H1 (cell line): Measurements from ENCODE around the gene ADCY6. TPM values are rescaled to one million over a fixed set of nuclear protein-coding genes. Genes with fewer than 3 reads are reported as not detected.

Experiments used
- CTCF ChIA-PET: fragments of 300-600 bp; sonication (Branson Sonifier 250); formaldehyde crosslinking; loops from one replicate; lab custom pipeline; 2021; ENCODE audit not compliant: partially characterized antibody; lab: Charles Lee
- POLR2A ChIA-PET: fragments of 300-600 bp; sonication (Branson Sonifier 250); formaldehyde crosslinking; loops from one replicate; lab custom pipeline; 2021; ENCODE audit warnings: inconsistent platforms; ENCODE audit not compliant: partially characterized antibody; lab: Charles Lee
- DNase-seq, 2 experiments: peaks; one replicate each; pipeline versions ENCODE4 v3.0.0 to v3.0.0-alpha.2; 2010 to 2022; ENCODE audit warnings: low spot score in 2 of 2, low read depth in 1 of 2, mixed read lengths in 1 of 2
- FAIRE-seq: peaks from 2 replicates; lab custom pipeline; 2011; peaks lifted over from hg19 to GRCh38; lab: Jason Lieb, UNC
- H2AFZ ChIP-seq: 2 replicates; pipeline ENCODE4 v1.8.1; 2012; ENCODE audit warnings: low read length, inconsistent platforms
- H2AK5ac ChIP-seq: 2 replicates; pipeline ENCODE4 v1.6.1; 2013; ENCODE audit warnings: low read depth, low read length
- H2BK120ac ChIP-seq: replicated peaks from 2 replicates; pipeline ENCODE3; 2013; ENCODE audit warnings: low read depth, low read length, inconsistent platforms
- H2BK12ac ChIP-seq: 2 replicates; pipeline ENCODE4 v1.6.1; 2013; ENCODE audit warnings: low read depth, low read length
- H2BK15ac ChIP-seq: 2 replicates; pipeline ENCODE4 v1.6.1; 2013; ENCODE audit warnings: low read length
- H2BK20ac ChIP-seq: 2 replicates; pipeline ENCODE4 v1.6.1; 2013; ENCODE audit warnings: low read length
- H2BK5ac ChIP-seq: 2 replicates; pipeline ENCODE4 v1.6.1; 2013; ENCODE audit warnings: low read depth, low read length
- H3K14ac ChIP-seq: 2 replicates; pipeline ENCODE4 v1.6.1; 2013; ENCODE audit warnings: inconsistent platforms; ENCODE audit not compliant: insufficient read length
- H3K18ac ChIP-seq: 2 replicates; pipeline ENCODE4 v1.6.1; 2013; ENCODE audit warnings: low read length; ENCODE audit errors: extremely low read depth
- H3K23ac ChIP-seq: 2 replicates; pipeline ENCODE4 v1.6.1; 2013; ENCODE audit warnings: inconsistent platforms; ENCODE audit not compliant: insufficient read length
- H3K23me2 ChIP-seq: 2 replicates; pipeline ENCODE4 v1.6.1; 2013; ENCODE audit warnings: low read depth, low read length
- H3K27ac ChIP-seq: 2 replicates; pipeline ENCODE4 v1.6.1; 2011; ENCODE audit warnings: low read depth, low read length, inconsistent platforms
- H3K27me3 ChIP-seq, 4 experiments: replicated peaks in 1 of 4; 1 replicate in 1 of 4; 2 replicates in 3 of 4; pipeline versions ENCODE4 v1.6.1 to v1.8.1; 2011 to 2013; ENCODE audit warnings: low read length in 3 of 4, mild to moderate bottlenecking in 3 of 4, inconsistent platforms in 2 of 4, mixed read lengths in 2 of 4, moderate library complexity in 1 of 4; ENCODE audit not compliant: control insufficient read depth in 3 of 4, insufficient read depth in 3 of 4; ENCODE audit errors: extremely low read depth in 1 of 4
- H3K36me3 ChIP-seq, 4 experiments: 2 replicates each; pipeline versions ENCODE4 v1.6.1 to v1.8.1; 2011 to 2013; ENCODE audit warnings: mild to moderate bottlenecking in 4 of 4, low read length in 3 of 4, moderate library complexity in 2 of 4, control low read depth in 1 of 4, inconsistent platforms in 1 of 4; ENCODE audit not compliant: insufficient read depth in 4 of 4, control insufficient read depth in 2 of 4
- H3K4ac ChIP-seq: replicated peaks from 2 replicates; pipeline ENCODE3; 2013; ENCODE audit warnings: low read length, low read depth, mixed read lengths, inconsistent platforms; ENCODE audit not compliant: insufficient read length
- H3K4me1 ChIP-seq, 4 experiments: replicated peaks in 1 of 4; 1 replicate in 1 of 4; 2 replicates in 3 of 4; pipeline versions ENCODE4 v1.6.1 to v1.8.1; 2011 to 2013; ENCODE audit warnings: low read length in 3 of 4, inconsistent platforms in 2 of 4, mixed read lengths in 1 of 4; ENCODE audit not compliant: insufficient read depth in 4 of 4, control insufficient read depth in 3 of 4
- H3K4me2 ChIP-seq, 2 experiments: 2 replicates each; pipeline versions ENCODE4 v1.6.1 to v1.8.1; 2011 to 2013; ENCODE audit warnings: low read depth in 2 of 2, low read length in 2 of 2, control low read depth in 1 of 2, inconsistent platforms in 1 of 2, mild to moderate bottlenecking in 1 of 2; ENCODE audit not compliant: insufficient read depth in 1 of 2
- H3K4me3 ChIP-seq, 4 experiments: fragments of 200-600, 300-600 bp in 1 of 4; sonication (generic), shearing (Covaris generic), sonication (Bioruptor Twin) in 1 of 4; 2 replicates each; pipeline versions ENCODE4 v1.5.1 to v1.8.1; 2011 to 2016; ENCODE audit warnings: low read length in 4 of 4, low read depth in 3 of 4, control low read depth in 2 of 4, inconsistent platforms in 2 of 4, mild to moderate bottlenecking in 2 of 4, mixed read lengths in 1 of 4, moderate library complexity in 1 of 4; ENCODE audit not compliant: insufficient read depth in 2 of 4; ENCODE audit errors: extremely low read depth in 1 of 4
- H3K56ac ChIP-seq: replicated peaks from 2 replicates; pipeline ENCODE3; 2013; ENCODE audit warnings: low read depth, mild to moderate bottlenecking, mixed read lengths, low read length, inconsistent platforms; ENCODE audit not compliant: insufficient read length
- H3K79me1 ChIP-seq: 2 replicates; pipeline ENCODE4 v1.6.1; 2013; ENCODE audit warnings: low read depth, low read length, control low read depth
- H3K79me2 ChIP-seq, 2 experiments: 2 replicates each; pipeline versions ENCODE4 v1.6.1 to v1.8.1; 2012 to 2013; ENCODE audit warnings: low read length in 2 of 2, mild to moderate bottlenecking in 2 of 2, inconsistent platforms in 1 of 2; ENCODE audit not compliant: insufficient read depth in 2 of 2, control insufficient read depth in 1 of 2
- H3K9ac ChIP-seq, 4 experiments: replicated peaks in 1 of 4; 1 replicate in 1 of 4; 2 replicates in 3 of 4; pipeline versions ENCODE4 v1.6.1 to v1.8.1; 2011 to 2013; ENCODE audit warnings: low read depth in 3 of 4, low read length in 3 of 4, control low read depth in 2 of 4, mild to moderate bottlenecking in 2 of 4, moderate library complexity in 2 of 4, inconsistent platforms in 1 of 4; ENCODE audit errors: extremely low read depth in 1 of 4
- H3K9me3 ChIP-seq, 2 experiments: 2 replicates each; pipeline versions ENCODE4 v1.6.1 to v1.8.1; 2012 to 2013; ENCODE audit warnings: mild to moderate bottlenecking in 2 of 2, moderate library complexity in 2 of 2, control low read depth in 1 of 2, inconsistent platforms in 1 of 2, low read depth in 1 of 2, low read length in 1 of 2, mixed read lengths in 1 of 2; ENCODE audit not compliant: insufficient read depth in 2 of 2
- H4K20me1 ChIP-seq, 2 experiments: replicated peaks in 1 of 2; 2 replicates each; pipeline versions ENCODE3 to v1.8.1; 2011 to 2013; ENCODE audit warnings: inconsistent platforms in 2 of 2, low read length in 2 of 2, mild to moderate bottlenecking in 1 of 2; ENCODE audit not compliant: insufficient read depth in 2 of 2, control insufficient read depth in 1 of 2
- H4K5ac ChIP-seq: 2 replicates; pipeline ENCODE4 v1.6.1; 2013; ENCODE audit warnings: low read length, low read depth, mixed read lengths, inconsistent platforms; ENCODE audit not compliant: insufficient read length
- H4K8ac ChIP-seq: 2 replicates; pipeline ENCODE4 v1.8.0; 2013; ENCODE audit warnings: mild to moderate bottlenecking, moderate library complexity, low read length, inconsistent platforms; ENCODE audit not compliant: insufficient read depth; ENCODE audit errors: extremely low read depth
- H4K91ac ChIP-seq: replicated peaks from 2 replicates; pipeline ENCODE3; 2013; ENCODE audit warnings: low read length, mixed read lengths, inconsistent platforms; ENCODE audit not compliant: insufficient read length
- E2F6 ChIP-seq: IDR thresholded peaks from 2 replicates; pipeline ENCODE4 v1.6.1; 2012; ENCODE audit warnings: inconsistent platforms
- EGR1 ChIP-seq: IDR thresholded peaks from 2 replicates; pipeline ENCODE4 v1.6.1; 2011; ENCODE audit warnings: low read depth, low read length, borderline replicate concordance
- EZH2 ChIP-seq: fragments of 200-600 bp; sonication (generic); IDR thresholded peaks from 2 replicates; pipeline ENCODE4 v1.7.1; 2012; ENCODE audit warnings: low read depth, mild to moderate bottlenecking, moderate library complexity, low read length, inconsistent platforms; ENCODE audit not compliant: severe bottlenecking
- HDAC2 ChIP-seq, 2 experiments: fragments of 300-600 bp in 1 of 2; sonication (generic) in 1 of 2; IDR thresholded peaks; 2 replicates each; pipeline ENCODE4 v1.6.1; 2011 to 2012; ENCODE audit warnings: low read depth in 2 of 2, low read length in 2 of 2, mild to moderate bottlenecking in 2 of 2, moderate library complexity in 2 of 2, borderline replicate concordance in 1 of 2, inconsistent platforms in 1 of 2
- JUND ChIP-seq: IDR thresholded peaks from 2 replicates; pipeline ENCODE4 v1.6.1; 2011; ENCODE audit warnings: mild to moderate bottlenecking, improper control_type of control experiment, low read length
- RAD21 ChIP-seq, 2 experiments: IDR thresholded peaks in 1 of 2; conservative IDR thresholded peaks in 1 of 2; 2 replicates each; pipeline ENCODE4 v1.6.1; 2011; ENCODE audit warnings: low read depth in 2 of 2, low read length in 2 of 2, improper control_type of control experiment in 1 of 2, inconsistent platforms in 1 of 2, mild to moderate bottlenecking in 1 of 2, moderate library complexity in 1 of 2
- RXRA ChIP-seq: IDR thresholded peaks from 2 replicates; pipeline ENCODE4 v1.6.1; 2011; ENCODE audit warnings: low read depth, mild to moderate bottlenecking, low read length, moderate library complexity; ENCODE audit not compliant: insufficient read depth
- TEAD4 ChIP-seq: IDR thresholded peaks from 2 replicates; pipeline ENCODE4 v1.6.1; 2012; ENCODE audit warnings: low read depth, low read length, inconsistent platforms, mixed read lengths
- WGBS, 2 experiments: shearing (Covaris generic) in 1 of 2; methylation state at CpG; one replicate each; pipeline versions ENCODE4 v1.1.6 to v1.1.7; 2013 to 2015; ENCODE audit warnings: low lambda C conversion rate in 2 of 2, mixed read lengths in 2 of 2, inconsistent platforms in 1 of 2, low coverage in 1 of 2, missing lambda C conversion rate in 1 of 2; ENCODE audit not compliant: insufficient replicate concordance in 2 of 2, insufficient coverage in 1 of 2, insufficient read length in 1 of 2; ENCODE audit errors: extremely low coverage in 1 of 2, missing lambda C conversion rate in 1 of 2; 5-methylcytosine and 5-hydroxymethylcytosine counted together
- polyA plus RNA-seq, 7 experiments: library from polyadenylated mRNA; depleted of rRNA in 3 of 7; stranded (reverse) in 5 of 7; unstranded in 2 of 7; fragments of >200 nt in 5 of 7; fragments of 200-250 nt in 2 of 7; gene quantifications; 1 replicate in 5 of 7; 2 replicates in 1 of 7; 4 replicates in 1 of 7; pipeline versions ENCODE4 v1.2.1 to v1.2.3, GENCODE V29; 2011 to 2013; ENCODE audit warnings: missing spikeins in 2 of 7, mixed read lengths in 2 of 7
- total RNA-seq: library from RNA; stranded (reverse); fragmentation: NEBNext Ultra II Directional; extraction: Animal tissue kit (Norgen Biotek cat#: 25700); gene quantifications from 2 replicates; pipeline ENCODE4 v1.2.1, GENCODE V29; 2021

Gene ADCY6
- total and polyA plus RNA-seq, 2 of the 8 experiments (the other 6 are each of a cell fraction or from before 2014, with no cell fraction given): 11.7 to 17.5 TPM

DNA sequence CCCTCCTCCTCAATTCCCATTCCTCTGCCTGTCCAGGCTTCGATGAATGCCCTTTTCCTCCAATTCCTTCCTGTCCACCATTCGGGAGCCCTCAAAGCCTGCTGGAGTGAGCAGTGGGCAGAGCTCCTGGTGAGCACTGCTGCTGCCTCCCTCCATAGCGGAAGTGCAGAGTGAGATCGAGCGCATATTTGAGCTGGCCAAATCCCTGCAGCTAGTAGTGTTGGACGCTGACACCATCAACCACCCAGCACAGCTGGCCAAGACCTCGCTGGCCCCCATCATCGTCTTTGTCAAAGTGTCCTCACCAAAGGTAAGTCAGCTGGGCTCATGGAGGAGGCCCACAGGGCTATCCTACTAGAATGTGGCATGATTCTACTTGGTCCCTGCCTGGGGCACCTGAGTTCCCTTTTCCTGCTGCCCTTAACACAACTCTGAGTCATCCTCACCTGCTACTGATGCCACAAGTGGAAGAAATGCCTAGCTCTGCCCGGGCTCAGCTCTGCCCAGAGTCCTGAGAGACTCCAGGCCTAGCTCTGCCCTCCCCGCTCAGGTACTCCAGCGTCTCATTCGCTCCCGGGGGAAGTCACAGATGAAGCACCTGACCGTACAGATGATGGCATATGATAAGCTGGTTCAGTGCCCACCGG lies 37.4 kb upstream of the ADCY6 start:
- no peak overlapping the region for H3K27ac ChIP-seq
- H2AFZ ChIP-seq: no peak overlapping the region
- H4K91ac ChIP-seq: no peak overlapping the region
- no peak overlapping the region for H3K4me3 ChIP-seq
- H3K4me2 ChIP-seq: no peak overlapping the region
- H2AK5ac ChIP-seq: no peak overlapping the region
- no peak overlapping the region for H2BK120ac ChIP-seq
- peaks cover 3% of the 10 kb centered on the region; the same call in 1 of the 2 replicates for H3K23me2 ChIP-seq
- H4K5ac ChIP-seq: no peak overlapping the region
- peaks cover 22 to 39% (median 32%) of the 10 kb centered on the region in 4 experiments for H3K36me3 ChIP-seq
- WGBS, 2 experiments: 92% methylated on average over 14 of the region's 15 CpGs; no CpG with 5 or more reads in 1 of the 2 experiments
- no peak overlapping the region for H2BK12ac ChIP-seq
- H3K9ac ChIP-seq: no peak overlapping the region
- no peak overlapping the region; the same call in 1 of the 2 replicates for H4K8ac ChIP-seq
- 0 out of 7 replicates have a peak, but pooled peaks cover 0 to 4% (median 0%) of the 10 kb centered on the region in 4 experiments for H3K27me3 ChIP-seq
- H3K18ac ChIP-seq: no peak overlapping the region
- POLR2A ChIA-PET: interaction anchor here (0.8 to 7.6 kb wide), 4 partner anchors 13 to 39 kb away, joined by 3 to 47 read pairs (median 4); partner anchors contain the start of gene RND1
- CTCF ChIA-PET: interaction anchor here (0.7 to 10.1 kb wide), 10 partner anchors 9 to 162 kb away, joined by 3 to 121 read pairs (median 4); partner anchors contain the start of gene CACNB3
- H3K23ac ChIP-seq: no peak overlapping the region
- H2BK15ac ChIP-seq: no peak overlapping the region
- peaks cover 5 to 15% of the 10 kb centered on the region in 2 experiments for H4K20me1 ChIP-seq
- no peak for FAIRE-seq
- H3K56ac ChIP-seq: no peak overlapping the region
- no peaks in the 10 kb centered on the region for H3K79me1 ChIP-seq
- no peaks in the 10 kb centered on the region for H3K9me3 ChIP-seq
- no peak for DNase-seq
- TF ChIP-seq TEAD4 (no peak), EZH2 (no peak), JUND (no peak), HDAC2 (IDR thresholded peaks at IDR 0.05; ENCODE audit: borderline replicate concordance in 1 of 2, low read depth in 2 of 2, low read length in 2 of 2) (no peak), E2F6 (no peak), EGR1 (no peak), RXRA (no peak), RAD21 (IDR thresholded peaks at IDR 0.05 in 1 of 2, conservative IDR thresholded peaks at IDR 0.05 in 1 of 2; ENCODE audit: low read depth in 2 of 2, low read length in 2 of 2) (no peak)
- H2BK5ac ChIP-seq: no peak overlapping the region
- no peaks in the 10 kb centered on the region for H3K79me2 ChIP-seq
- H3K4ac ChIP-seq: no peak overlapping the region
- H3K4me1 ChIP-seq: peaks cover 0 to 4% (median 0%) of the 10 kb centered on the region in 4 experiments; a peak in 1 of 7 replicates
- no peak overlapping the region for H3K14ac ChIP-seq
- H2BK20ac ChIP-seq: no peak overlapping the region
